NCI-H1694 (cell line): ENCODE results near the gene AADACL3.
"Not testable (repeated sequence)": the region's sequence is repeated elsewhere in the genome, so short reads cannot be mapped to it uniquely, and the experiment has no call there.

Experiments
- DNase-seq: peaks from one replicate; lab custom pipeline; 2025; lab: John Stamatoyannopoulos, UW

AADACL3 gene

DNA sequence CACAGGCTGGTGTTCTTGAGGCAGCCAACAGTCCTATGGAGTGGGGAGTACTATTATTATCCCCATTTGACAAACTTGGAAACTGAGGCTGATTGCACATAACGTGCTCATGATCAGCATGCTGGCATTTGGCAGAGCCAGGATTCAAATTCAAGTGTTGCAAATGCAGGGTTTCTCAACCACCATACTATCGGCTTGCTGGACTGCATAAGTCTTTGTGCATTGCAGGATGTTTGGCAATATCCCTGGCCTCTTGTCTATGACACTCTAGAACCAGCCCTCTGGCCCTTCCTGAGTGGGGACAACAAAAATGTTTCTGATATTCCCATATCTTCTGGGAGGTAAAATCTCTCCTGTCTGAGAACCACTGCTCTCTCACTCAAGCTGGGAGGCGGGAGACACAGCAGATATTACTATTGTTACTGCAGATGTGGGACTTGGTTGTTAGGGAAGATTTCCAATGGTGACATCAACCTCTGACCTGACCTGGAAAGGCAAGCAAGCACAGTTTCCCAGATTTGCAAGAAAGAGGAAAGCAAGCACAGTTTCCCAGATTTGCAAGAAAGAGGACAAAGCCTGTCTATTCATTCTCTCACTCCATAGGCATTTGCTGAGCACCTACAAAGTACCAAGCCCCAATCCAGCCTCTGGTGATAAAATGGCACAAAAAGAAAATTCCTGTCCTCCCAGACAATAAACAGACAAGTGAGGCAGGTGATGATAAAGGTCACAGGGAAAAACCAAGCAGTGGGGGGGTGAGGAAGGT lies 1.0 kb upstream of the AADACL3 start:
- DNase-seq, result no peak

DNA sequence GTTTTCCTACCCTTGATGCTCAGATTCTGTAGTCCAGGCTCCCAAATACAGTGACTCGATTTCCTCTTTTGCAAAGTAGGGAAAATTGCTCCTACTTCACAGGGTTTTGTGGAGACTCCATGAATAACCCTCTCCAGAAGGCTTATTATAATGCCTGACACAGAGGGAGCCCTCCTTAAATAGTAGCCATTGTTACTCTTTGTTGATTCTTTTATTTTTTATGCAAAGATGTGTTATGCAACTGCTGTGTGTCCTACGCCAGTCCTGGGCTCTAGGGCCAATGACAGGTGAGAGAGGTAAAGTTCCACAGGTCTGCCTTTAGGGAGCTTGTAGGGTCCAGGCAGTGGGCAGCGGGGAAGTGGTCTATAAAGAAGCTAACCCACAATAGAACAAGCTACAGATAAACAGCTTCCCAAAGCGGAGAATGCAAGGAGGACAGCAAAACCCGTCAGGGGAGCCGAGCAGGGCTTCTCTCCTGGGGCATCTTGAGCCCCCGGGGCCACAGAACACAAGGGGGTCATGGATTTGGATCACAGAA lies 1.5 kb downstream of the AADACL3 start:
- DNase-seq, result no peak

DNA sequence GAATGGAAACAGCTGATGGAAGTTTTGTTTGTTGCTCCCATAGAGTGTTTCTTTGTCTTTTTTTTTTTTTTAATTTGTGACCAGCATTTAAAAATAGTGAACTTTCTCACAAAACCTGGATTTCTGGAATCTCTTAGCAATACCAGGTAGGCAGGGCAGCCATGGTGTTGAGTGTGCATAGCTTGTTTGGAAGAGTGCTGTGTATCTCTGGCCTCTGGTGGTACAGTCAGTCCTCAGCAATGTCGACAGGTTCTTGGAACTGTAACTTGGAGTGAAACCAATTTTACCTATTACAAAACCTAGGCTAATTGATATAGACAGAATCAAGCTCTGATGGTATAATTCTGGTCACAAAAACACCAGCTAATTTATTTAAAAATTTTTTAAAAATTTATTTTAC lies 6.7 kb downstream of the AADACL3 start:
- no peak for DNase-seq

DNA sequence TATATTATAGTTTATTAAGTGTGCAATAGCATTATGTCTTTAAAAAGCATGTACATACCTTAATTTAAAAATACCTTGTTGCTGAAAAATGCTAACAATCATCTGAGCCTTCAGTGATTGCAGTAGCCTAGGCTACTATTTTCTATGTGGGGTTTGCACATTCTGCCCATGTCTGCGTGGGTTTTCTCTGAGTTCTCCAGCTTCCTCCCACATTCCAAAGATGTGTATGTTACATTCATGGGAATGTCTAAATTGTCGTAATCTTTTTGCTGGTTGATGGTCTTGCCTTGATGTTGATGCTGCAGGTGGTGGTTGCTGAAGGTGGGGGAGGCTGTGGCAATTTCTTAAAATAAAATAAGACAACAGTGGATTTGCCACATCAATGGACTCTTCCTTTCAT lies 12.5 kb downstream of the AADACL3 start:
- DNase-seq, result no peak

DNA sequence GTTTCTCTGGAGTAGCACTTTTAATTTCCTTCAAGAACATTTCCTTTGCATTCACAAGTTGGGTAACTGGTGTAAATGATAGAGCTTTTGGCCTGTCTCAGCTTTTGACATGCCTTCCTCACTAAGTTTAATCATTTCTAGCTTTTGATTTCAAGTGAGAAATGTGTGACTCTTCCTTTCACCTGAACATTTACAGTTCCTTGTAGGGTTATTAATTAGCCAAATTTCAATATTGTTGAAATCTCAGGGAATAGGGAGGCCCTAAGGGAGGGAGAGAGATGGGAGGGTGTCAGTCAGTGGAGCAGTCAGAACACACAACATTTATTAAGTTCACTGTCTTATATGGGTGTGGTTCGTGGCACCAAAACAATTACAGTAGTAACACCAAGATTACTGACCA lies 14.2 kb downstream of the AADACL3 start:
- no peak for DNase-seq

DNA sequence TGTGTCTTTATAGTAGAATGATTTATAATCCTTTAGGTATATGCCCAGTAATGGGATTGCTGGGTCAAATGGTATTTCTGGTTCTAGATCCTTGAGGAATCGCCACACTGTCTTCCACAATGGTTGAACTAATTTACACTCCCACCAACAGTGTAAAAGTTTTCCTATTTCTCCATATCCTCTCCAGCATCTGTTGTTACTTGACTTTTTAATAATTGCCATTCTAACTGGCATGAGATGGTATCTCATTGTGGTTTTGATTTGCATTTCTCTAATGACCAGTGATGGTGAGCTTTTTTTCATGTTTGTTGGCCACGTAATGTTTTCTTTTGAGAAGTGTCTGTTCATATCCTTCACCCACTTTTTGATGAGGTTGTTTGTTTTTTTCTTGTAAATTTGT lies 15.2 kb downstream of the AADACL3 start:
- not testable (repeated sequence) for DNase-seq

DNA sequence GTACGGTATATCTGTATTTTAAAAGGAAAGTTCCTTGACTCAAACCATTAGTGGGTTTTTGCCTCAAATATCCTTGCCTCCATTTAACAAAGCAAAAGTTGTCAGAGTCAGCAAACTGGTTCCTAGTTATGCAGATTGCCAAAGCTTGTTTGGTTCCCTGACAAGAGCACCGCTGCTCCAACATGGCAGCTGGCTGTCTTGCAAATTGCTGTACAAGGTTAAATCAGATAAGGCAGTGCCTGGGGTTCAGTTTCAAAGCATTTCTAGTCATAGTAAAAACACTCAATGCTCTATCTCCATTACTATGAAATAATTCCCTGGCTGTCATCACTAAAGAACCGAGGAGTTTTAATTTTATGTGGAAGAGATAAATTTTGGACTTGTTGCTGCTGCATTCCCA lies 18.7 kb downstream of the AADACL3 start:
- DNase-seq, result no peak

DNA sequence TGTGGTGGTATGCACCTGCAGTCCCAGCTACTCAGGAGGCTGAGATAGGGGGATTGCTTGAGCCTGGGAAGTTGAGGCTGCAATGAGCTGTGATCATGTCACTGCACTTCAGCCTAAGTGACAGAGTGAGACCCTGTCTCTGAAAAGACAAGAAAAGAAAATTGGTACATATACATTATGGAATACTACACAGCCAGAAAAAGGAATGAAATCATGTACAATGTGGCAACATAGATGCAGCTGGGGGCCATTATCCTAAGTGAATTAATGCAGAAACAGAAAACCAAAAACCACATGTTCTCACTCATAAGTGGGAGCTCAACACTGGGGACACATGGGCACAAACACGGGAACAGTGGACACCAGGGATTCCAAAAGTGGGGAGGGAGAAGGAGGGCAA lies 23.0 kb downstream of the AADACL3 start:
- no peak for DNase-seq

DNA sequence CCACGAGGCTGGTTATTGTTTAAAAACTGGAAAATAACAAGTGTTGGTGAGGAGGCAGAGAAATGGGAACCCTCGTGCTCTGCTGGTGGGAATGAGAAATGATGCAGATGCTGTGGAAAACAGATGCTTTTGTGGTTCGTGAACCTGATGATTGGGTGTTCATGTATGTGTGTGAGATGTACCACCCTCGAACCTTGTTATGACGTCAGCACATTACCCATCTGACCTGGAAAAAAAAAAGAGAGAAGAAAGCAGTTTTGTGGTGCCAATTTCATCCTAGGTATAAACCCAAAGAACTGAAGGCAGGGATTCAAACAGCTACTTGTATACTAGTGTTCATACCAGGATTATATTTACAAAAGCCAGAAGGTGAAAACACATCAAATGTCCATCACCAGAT lies 23.7 kb downstream of the AADACL3 start:
- DNase-seq, result no peak

DNA sequence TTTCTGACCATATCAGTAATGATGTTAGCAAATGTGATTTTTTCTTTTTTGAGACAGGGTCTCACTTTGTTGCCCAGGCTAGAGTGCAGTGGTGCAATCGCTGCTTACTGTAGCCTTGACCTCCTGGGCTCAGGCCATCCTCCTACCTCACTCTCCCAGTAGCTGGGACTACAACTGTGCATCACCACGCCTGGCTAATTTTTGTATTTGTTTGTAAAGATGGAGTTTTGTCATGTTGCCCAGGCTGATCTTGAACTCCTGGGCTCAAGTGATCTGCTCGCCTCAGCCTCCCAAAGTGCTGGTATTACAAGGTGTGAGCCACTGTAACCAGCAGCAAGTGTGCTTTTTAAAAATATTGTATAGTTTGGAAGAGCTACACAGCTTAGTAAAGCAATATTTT lies 26.0 kb downstream of the AADACL3 start:
- no peak for DNase-seq

DNA sequence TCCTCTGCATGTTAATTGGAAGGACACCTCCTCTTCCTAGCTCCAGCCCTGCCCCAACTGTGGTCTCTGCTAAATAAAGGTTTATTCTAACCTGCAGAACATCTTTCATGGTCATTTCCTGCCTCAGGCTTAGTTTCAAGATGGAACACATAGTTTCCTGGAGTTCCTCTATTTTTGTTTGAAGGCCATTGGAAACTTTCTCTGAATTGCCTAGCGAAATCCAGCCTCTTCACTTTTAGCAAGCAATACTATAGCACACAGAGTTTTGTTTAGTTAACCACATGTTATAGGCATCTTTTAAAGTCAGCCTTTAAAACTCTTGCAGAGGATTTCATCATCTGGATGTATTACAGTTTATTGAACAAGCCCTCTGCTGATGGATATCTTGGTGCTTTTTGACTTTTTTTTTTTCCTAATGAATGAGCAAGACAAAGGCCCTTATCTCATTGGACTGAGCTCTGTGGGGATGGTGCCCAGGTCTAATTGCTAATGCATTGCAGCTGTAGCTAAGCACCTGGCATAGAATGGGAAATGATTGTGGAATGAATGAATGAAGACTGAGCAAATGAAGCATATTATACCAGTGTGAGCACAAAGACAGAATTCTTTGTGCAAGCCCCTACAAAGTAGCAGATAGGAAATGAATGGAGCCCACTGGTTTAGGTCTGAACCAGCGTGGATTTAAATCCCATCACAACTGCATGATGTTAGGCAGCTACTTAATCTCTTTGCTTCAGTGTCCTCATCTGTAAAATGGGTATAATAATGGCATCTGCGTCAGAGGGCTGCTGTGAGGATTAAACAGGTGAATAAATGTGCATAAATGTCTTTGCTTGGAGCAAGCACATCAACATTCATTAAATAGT lies 29.4 kb downstream of the AADACL3 start:
- no peak for DNase-seq

DNA sequence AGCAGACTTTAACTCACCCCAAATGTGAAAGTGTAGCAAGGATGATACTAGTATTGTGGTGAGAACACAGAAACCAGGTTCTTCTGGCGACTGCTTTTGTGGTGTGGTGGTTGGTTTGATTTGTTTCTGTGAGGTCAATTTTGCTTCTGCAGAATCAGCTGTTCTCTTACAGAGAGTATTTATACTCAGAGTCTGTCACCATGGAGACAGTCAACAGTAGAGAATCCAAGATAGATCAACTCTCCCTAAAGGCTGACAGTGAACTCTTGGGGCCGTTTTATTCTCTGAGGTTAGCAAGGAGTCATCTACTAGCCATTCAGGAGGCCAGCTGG lies 30.0 kb downstream of the AADACL3 start, which contains the start of gene CFAP107:
TSS of gene CFAP107 (plus strand) at position 209 of the 332 bp plus-strand sequence. CDS start 231 bp downstream, outside the sequence.
- no peak for DNase-seq

DNA sequence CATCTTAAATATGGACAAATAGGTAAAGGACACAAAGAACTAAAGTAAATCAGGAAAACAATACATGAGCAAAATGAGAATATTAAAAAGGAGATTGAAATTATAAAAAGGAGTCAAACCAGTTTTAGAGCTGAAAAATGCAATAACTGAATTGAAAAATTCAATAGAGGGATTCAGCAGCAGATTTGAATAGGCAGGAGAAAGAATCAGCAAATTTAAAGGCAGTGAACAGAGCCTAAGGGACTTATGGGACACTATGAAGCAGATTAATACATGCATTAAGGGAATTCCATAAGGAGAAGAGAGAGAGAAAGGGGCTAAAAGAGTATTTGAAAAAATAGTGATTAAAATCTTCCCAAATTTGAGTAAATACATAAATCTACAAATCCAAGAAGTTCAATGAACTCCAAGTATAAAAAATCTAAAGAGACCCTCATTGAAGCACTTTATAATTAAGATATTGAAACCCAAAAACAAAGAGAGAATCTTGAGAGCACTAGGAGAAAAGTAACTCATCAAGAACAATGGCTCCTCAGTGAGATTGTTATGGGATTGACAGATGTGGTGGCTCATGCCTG lies 33.0 kb downstream of the AADACL3 start:
- no peak for DNase-seq

DNA sequence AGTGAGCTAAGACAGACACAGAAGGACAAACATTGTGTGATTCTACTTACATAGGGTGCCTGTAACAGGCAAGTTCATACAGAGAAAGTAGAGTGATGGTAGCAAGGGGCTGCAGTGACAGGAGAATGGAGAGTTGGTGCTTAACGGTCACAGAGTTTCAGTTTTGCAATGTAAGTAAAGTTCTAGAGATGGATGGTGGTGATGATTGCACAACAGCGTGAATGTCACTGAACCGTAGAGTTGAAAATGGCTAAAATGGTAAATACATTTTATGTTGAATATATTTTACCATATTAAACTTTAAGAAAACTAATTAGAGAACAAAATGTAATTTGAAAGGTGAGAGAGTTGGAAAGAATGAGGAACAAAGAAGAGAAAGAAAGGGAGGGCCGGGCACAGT lies 38.8 kb downstream of the AADACL3 start:
- DNase-seq, result no peak

DNA sequence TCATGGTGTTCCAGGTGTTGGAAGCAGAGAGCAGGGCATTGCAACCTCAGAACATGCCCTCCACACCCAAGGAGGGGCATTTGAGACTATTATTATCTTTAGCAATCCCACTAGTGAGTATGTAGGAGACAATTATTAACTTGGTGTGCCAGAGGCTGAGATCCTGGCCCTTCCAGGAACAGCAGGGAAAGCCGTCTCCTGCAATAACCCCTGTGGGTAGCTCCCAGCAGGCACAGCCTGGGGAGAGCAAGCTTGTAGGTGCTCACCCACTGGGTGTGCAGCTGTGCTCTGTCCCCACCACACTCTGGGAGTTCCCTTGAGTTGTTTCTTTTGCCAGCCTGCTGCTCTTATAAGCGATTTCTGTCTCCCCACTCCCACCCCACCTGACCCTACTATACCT lies 40.4 kb downstream of the AADACL3 start:
- DNase-seq, result no peak

DNA sequence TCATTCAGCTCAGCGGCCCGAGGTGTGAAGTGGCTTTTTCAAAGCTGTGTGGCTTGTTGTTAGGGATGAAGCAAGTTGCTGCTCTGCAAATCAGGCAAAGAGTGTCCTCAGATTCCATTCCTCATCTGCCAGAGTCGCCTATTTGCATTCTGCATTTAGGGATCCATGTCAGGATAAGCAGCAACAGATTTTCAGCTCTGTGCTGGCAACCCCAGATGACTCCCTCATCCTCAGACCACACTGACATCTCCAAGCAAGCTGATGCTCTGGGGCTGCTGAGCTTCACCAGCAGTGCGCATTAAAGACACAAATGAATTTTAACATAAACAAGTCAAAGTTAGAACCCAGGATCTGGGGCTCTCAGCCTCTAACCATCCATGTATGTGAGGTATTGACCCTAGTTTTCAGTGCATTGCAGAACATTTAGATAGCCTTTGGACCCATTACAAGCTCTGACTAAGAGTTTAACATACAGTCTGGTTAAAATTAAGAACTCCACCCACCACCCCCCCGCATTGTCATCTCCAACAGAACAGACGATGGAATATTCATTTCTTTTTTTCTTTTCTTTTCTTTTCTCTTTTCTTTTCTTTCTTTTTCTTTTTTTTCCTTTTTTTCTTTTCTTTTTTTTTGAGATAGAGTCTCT lies 41.0 kb downstream of the AADACL3 start:
- DNase-seq, result no peak

DNA sequence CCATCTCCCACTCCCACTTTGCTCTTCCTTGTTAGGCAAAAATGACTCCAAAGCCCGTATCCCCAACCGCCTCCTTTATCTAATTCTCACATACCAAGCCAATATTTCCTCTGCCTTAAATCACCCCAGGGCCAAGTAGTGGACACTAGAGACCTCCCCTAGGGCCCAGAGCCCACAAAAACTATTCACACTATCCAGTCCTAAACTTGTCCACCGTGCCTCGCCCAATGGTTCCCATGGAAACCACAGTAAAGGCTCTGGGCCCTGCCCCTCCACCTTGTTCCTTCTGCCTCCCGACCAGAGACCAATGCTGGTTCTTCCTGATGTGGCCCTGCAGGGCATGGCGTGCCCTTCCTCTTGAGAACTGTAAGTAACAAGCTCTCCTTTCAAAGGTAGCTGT lies 41.9 kb downstream of the AADACL3 start:
- no peak for DNase-seq

DNA sequence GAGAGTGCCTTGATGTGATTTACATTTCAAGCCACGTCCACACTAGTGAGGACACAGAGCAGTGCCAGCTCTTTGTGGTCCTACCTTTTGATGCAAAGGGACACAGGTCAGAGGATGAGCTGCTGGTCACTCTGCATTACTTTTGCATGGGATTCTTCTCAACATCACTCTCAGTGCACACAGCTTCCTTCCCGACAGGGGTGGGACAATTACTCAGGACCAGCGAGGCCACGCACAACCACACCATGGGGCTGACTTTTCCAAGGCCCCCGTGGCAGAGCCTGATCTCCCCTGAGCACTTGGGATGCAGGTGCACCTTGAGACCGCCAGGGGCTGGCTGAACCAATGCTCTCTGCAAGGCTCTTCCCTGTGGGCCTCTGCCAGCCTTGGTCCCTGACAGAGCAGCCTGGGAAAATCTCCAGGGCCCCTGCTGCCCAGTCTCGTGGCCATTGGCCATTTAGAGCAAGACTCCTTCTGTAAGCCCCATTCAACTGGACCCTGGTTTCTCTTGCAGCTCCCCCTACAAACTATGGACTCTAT lies 44.4 kb downstream of the AADACL3 start:
- no peak for DNase-seq

DNA sequence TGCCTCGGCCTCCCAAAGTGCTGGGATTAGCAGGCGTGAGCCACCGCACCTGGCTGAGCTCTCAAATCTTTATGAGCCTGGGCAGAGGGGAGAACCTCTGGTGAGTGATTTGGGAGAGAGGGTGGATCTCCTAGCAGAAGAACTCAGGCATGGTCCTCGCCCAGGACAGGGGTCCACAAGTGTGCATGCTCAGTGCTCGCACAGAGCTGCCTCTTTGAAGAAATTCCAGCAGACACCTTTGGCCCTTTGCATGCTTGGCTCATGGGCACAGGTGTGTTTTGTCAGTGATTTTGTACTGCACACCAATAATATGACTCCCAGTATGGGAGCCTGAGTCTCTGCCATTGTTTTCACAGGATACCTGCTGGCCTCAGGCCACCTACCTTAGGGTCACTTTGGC lies 45.9 kb downstream of the AADACL3 start:
- no peak for DNase-seq

DNA sequence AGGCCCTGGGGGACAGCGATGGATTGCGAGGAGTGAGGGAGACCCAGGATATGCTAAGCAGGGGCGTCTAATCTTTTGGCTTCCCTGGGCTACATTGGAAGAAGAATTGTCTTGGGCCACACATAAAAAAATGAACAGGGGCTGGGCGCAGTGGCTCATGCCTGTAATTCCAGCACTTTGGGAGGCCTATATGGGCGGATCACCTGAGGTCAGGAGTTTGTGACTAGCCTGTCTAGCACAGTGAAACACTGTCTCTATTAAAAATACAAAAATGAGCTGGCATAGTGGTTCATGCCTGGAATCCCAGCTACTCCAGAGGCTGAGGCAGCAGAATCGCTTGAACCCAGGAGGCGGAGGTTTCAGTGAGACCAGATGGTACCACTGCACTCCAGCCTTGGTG lies 46.9 kb downstream of the AADACL3 start:
- no peak for DNase-seq

DNA sequence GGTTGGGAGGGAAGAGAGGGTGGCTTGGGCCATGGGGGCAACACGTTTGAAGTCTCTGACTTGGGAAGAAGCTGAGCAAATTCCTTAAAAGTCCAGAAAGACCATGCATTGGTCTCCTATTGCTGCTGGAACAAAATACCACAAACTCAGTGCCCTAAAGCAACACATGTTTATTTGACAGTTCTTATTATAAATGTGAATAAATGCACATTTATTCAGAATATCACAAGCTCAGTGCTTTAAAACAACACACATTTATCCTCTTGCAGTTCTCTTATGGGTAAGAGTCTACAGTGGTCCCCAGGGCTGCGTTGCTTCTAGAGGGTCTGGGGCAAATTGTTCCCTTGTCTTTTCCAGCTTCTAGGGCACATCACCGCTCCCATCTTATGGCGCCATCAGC lies 47.6 kb downstream of the AADACL3 start:
- DNase-seq, result no peak

DNA sequence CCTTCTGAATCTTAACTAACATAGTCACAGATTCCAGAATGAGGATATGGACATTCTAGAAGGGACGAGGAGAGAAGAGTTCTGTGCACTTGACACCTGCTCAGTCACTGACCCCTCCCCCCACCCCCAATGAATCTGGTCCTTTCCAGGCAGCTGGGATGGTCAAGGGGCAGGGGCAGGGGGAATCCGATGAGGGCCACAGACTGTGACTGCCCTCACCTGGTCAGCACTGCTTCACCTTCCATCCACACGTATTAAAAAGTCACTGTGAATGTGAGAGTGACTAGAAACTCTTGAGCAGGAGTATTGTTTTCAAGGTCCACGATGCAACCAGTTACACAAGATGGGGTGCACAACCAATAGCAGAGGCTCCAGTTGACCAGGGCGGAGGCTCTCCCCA lies 48.1 kb downstream of the AADACL3 start:
- no peak for DNase-seq
